ENCODE data around the gene SWAP70. TPM values are rescaled to one million over a fixed set of nuclear protein-coding genes. Genes with fewer than 3 reads are reported as not detected.
"Not testable (repeated sequence)": the region's sequence is repeated elsewhere in the genome, so short reads cannot be mapped to it uniquely, and the experiment has no call there.

Gene SWAP70
- total RNA-seq, 1 donor from 2014 or later: 19.0 TPM

DNA sequence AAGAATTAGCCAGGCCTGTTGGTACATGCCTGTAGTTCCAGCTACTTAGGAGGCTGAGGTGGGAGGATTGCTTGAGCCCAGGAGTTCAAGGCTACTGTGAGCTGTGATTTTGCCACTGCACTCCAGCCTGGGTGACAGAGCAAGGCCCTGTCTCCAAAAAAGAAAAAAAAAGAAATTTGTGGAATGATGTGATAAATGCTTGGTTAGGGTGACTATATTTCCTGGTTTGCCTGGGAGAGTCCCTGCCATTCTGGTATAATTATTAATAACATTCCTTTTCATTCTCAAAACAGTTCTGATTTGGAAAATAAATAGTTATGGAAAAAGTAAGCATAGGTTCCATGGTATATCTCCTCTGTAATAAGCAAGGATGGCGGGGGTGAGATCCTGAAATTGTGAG lies 74.8 kb downstream of the SWAP70 start:
- intact Hi-C loops (cut with DNase I): no loop called here
- no peak for ATAC-seq (ENCODE audit: poor library complexity)
- no peak for DNase-seq

DNA sequence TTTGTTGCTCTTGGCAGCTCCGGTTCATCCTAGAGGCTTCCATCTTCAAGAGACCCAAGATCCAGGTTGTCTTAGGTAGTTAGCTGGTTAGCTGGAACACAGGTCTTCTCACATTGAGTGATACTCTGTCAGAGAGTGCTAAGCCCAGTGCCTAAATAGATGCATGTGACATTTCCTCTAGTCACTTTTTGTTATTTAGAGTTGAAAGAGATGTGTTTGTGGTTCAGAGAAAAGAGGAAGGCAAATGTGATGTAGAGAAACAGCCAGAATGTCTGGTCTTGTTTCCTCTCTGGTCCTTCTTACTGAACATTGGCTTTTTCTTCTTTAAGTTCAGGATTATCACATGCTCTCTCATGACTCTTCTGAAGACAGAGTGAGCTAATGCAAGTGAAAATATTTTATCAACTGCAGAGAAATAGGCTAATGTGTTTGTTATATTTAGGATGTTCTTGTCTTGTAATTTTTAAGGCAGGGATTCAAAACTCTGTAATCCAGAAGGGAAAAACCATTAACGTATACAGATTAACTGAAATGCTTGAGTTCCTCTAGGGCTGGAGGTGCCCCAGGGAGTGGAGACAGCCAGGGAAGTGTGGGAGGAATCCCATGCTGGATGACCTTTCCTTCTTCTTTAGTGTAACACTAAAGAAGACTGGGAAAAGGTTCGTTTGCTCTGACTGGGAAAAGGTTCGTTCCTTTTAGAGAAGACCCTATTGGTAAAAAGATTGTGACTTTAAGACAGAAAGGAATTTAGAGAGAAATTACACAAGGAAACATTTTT lies 75.4 kb downstream of the SWAP70 start:
- DNase-seq (no peak), ATAC-seq (ENCODE audit: poor library complexity) (no peak)
- intact Hi-C loops (cut with DNase I): no loop called here

DNA sequence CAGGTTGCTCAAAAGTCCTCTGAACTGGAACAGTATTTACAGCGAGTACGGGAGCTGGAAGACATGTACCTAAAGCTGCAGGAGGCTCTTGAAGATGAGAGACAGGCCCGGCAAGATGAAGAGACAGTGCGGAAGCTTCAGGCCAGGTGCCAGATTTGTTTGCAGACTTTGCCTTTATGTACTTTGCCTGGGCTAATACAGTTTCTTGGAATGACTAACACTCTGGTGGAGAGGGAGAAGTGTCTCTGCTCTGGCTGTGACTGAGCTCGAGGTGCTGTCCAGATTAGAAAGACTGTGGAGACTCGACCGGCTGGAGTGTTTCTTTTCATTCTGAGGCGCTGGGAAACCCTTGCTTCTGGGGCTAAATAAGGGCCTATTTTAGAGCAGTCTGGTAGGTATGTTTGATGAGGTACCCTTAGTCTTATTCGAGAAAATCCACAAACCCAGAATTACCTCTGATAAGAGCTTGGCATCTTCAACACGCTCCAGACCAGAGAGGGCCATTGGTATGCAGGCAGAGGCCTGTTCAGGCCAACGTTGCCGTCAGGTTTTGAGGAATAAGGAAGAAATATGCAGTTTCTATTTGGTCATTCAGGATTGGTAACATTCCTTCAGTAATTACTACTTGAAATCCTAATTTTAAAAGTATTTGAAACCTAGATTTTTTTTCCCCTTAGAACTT lies 76.5 kb downstream of the SWAP70 start:
- no peak for ATAC-seq (ENCODE audit: poor library complexity)
- no peak for DNase-seq
- intact Hi-C loops (cut with DNase I): loop anchor here (10.0 kb wide), 1 partner anchor 206 kb away; no protein-coding TSS in a partner anchor

DNA sequence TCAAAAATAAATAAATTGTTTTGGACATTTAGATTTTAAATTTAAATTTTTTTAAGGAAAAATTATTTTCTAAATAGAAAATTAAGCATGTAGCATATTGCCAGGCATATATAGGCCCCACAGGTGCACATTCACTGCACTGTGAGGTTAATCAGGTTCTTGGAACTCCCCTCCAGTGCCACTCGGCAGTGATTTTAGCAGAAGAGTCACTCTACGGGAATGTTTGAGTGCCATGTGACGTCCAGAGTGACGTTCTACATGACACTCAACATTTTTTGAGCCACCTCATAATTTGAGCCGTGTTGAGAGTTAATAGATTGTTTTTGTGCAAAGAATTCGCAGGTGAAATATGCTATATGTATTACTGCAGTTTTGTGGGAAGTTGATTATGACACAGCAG lies 77.4 kb downstream of the SWAP70 start:
- intact Hi-C loops (cut with DNase I): loop anchor here (10.0 kb wide), 1 partner anchor 206 kb away; no protein-coding TSS in a partner anchor
- ATAC-seq (ENCODE audit: poor library complexity): no peak

DNA sequence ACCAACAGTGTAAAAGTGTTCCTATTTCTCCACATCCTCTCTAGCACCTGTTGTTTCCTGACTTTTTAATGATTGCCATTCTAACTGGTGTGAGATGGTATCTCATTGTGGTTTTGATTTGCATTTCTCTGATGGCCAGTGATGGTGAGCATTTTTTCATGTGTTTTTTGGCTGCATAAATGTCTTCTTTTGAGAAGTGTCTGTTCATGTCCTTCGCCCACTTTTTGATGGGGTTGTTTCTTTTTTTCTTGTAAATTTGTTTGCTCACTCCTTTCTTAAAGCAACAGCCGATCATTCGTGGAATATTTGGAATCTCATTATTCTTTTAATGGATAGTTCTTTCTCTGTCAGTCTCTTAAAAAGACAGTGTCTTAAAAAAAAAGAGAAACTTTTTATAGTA lies 79.6 kb downstream of the SWAP70 start:
- intact Hi-C loops (cut with DNase I): loop anchor here (10.0 kb wide), 1 partner anchor 209 kb away; no protein-coding TSS in a partner anchor
- ATAC-seq (ENCODE audit: poor library complexity): not testable (repeated sequence)

More for the DNA sequence above, 77.4 kb downstream of the SWAP70 start:
- no peak for DNase-seq

DNA sequence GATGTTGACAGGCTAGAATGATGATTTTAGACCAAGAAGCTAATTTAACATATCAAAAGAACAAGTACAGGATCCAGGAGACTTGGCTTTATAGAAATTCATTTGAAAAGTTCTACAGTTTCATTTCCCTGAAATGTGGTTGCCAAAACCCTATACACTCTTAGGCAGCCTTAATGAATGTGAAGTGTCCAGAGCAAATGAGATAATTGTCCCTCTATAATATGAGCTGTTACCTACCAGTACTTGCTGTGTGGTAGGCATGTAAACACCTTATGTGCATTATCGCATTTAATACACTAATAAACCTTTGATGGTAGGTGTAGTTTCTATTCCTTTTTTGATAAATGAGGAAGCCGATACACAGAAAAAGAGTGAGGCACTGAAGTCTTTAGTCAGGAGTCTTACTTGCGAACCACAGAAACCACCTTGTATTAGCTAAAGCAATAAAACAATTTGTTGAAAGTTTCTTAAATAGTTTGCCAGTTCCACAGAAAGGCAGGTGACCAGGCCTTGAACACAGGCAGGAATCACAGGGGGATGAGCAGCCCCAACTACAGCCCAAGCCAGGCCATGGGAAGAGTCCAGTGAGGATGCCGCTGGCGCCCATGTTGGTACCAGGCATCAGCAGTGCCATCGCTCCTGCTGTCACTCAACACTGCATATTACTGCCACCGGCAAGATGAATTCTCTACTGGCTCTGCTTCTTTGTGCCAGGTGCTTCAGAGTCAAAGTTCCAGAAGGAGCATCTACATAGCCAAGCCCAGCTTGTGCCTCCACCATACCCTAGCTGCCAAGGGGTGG lies 81.7 kb downstream of the SWAP70 start:
- intact Hi-C loops (cut with DNase I): loop anchor here (5.0 to 10.0 kb wide), 2 partner anchors 133 to 211 kb away; no protein-coding TSS in a partner anchor
- no peak for ATAC-seq (ENCODE audit: poor library complexity)
- DNase-seq: no peak

More for the DNA sequence above, 79.6 kb downstream of the SWAP70 start:
- DNase-seq: not testable (repeated sequence)

DNA sequence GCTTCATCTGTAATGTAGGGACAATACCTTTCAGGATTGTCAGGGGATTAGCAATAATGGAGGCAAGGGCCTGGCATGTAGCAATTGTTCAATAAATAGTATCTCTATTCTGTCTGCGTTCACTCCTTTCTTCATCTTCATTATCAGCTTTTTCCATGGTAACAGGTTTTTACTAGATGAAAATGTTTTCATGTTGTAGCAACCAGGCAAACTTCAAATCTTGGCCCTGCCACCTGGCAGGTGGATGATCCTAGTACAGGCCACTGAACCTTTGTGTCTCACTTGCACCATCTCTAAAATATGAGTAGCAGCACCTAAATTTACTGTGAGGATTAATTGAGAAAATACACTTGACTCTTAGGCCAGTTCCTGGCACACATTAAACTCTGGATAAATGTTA lies 83.4 kb downstream of the SWAP70 start:
- no peak for DNase-seq
- intact Hi-C loops (cut with DNase I): loop anchor here (5.0 to 10.0 kb wide), 2 partner anchors 135 to 212 kb away; no protein-coding TSS in a partner anchor
- ATAC-seq (ENCODE audit: poor library complexity): no peak

DNA sequence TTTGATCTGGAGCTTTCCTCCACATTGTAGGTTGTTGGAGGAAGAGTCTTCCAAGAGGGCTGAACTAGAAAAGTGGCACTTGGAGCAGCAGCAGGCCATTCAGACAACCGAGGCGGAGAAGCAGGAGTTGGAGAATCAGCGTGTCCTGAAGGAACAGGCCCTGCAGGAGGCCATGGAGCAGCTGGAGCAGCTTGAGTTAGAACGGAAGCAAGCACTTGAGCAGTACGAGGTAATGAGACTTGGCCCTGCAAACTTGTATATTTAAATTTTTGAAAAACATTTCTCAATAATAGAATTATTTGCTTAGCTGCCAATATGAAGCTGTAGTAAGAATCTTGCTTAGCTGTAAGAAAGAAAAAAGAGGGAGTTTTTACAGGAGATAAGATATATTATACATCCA lies 84.0 kb downstream of the SWAP70 start:
- intact Hi-C loops (cut with DNase I): loop anchor here (5.0 to 10.0 kb wide), 2 partner anchors 136 to 213 kb away; no protein-coding TSS in a partner anchor
- no peak for DNase-seq
- ATAC-seq (ENCODE audit: poor library complexity): no peak

DNA sequence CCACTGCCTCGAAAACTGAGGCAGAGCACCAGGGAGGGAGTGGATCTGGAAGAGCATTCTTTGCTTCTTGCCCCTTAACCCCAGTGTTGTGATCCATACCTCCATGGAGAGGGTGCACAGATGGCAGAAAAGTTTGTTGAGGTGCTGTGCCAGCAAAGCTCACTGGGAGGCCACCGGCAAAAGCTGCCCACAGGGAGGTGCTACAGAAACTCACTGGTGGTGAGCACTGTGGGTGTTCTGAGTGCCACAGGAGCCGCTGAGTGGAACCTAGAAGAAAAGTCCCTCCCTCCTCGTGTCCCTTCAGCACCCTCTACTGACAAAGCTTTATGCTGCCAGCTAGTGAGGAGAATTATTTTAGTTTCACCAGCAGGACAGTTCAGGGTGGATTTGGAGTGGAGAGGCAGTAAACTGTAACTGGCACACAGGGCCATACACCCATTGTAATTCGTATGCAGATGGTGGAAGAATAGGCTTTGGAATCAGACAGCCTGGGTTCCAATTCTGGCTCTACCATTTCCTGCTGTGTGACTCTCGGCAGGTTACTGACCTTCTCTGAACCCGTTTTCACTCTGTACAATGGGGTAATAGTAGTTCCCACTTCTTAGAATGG lies 84.6 kb downstream of the SWAP70 start:
- ATAC-seq (ENCODE audit: poor library complexity) (peak; percentile 85), DNase-seq (no peak)
- intact Hi-C loops (cut with DNase I): loop anchor here (5.0 to 10.0 kb wide), 2 partner anchors 136 to 214 kb away; no protein-coding TSS in a partner anchor

DNA sequence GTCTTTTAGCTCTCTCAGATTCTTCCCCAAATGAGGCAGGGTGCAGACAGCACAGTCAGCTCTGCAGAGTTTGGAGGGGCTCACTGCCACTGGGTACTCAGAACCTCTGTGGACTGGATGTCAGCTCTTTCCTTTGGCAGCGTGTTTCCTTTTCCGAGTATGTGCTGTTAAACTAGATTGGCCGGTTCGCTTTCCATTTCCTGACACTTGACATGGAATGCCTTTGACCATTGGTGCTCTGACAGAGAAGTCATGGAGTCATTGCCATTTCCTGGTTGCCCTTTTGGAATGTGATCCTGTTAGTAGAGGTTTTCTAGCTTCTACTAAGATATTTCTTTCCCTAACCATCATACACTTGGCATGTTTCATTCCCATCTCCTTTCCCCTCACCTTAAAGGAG lies 86.7 kb downstream of the SWAP70 start:
- no peak for ATAC-seq (ENCODE audit: poor library complexity)
- DNase-seq: no peak
- intact Hi-C loops (cut with DNase I): no loop called here

DNA sequence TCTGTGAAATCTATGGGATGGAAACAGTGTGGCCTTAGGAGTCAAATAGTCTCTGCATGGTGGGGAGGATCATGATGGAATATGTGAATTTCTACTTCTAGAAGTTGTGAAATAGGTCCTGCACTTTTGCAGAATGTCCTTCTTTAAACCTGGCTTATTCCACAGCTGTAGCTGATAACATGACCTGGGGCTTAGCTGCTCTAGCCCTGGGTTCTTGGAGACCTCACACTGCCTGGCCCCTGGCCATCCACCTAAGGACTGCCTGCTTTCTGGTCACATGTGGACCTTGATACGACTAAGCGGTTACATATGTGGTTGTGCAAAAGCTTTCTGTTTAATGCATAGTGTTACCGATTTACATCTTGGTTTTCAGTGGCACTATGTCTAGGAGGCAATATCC lies 88.2 kb downstream of the SWAP70 start:
- ATAC-seq (ENCODE audit: poor library complexity): peak; percentile 74
- intact Hi-C loops (cut with DNase I): no loop called here
- DNase-seq: peak; percentile 75

DNA sequence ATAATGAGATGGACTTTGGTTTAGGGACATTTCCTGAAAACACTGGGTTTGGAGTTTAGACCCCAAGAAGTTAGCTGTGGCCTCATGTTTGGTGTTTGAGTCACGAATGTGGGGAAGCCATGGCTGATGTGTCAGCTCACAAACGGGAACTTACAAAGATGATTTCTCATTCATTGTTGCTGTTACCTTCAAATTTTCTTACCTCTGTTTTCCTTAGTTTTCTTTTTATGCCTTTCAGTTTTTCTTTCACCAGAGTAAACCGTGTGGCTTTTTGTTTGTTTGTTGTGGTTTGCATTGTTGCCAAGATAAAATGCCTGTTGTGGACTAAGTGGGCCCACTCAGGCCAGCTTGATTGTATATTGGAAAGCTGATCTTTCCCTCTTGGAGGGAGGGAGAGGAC lies 89.1 kb downstream of the SWAP70 start:
- no peak for DNase-seq
- no peak for ATAC-seq (ENCODE audit: poor library complexity)
- intact Hi-C loops (cut with DNase I): no loop called here

DNA sequence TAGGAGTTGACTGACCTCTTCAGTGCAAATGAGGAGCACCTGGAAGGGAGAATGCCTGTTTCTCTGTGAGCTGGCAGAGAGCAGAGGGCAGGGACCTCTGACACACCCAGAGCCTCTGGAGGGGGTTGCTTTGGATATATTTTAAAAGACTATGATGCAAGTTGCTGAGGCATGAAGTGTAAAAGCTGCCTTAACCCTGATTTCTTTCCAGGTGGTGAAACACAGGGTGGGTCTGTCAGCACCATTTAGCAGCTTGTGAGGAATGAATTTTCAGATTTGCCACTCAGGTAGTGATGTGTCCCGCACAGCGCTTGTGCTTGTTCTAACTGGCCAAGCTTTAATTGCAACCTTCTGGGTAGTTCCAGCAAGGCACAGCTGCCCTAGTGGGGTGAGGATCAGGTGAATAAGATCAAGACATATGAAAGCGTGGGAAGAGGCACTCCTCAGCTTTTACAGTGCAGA lies 90.2 kb downstream of the SWAP70 start:
- ATAC-seq (ENCODE audit: poor library complexity): no peak
- intact Hi-C loops (cut with DNase I): no loop called here
- DNase-seq: no peak

DNA sequence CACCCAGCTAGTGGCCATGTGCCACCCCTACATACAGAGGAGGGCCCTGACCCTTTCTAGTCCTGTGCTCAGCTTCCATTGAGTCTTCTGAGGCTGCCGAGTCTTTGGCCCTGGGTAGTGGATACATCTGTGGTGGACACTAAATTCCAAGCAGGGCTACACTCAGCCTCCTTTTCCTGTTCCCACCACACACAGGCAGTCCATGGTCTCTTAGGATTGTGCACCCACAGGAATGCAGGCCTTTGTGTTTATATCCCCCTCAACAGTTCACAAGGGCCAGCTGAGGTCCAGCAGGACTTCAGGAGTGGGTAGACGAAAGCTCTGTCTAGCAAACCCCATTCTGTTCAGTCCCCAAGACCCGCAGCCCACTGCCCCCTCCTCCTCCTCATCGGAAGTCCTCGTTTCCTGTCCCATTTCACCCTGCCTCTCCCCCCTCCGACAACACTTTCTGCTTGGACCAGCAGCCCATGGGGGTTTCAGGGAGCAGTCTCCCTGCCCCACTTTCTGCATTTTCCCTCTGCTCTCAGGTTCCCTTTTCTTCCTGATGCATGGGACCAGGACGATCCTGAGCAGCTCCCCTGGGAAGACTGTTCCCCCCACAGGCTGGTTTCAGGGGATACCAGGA lies 91.8 kb downstream of the SWAP70 start:
- intact Hi-C loops (cut with DNase I): loop anchor here (5.0 kb wide), 2 partner anchors 552 to 567 kb away; partner anchors contain the start of gene ADM
- ATAC-seq (ENCODE audit: poor library complexity): no peak
- DNase-seq: no peak

DNA sequence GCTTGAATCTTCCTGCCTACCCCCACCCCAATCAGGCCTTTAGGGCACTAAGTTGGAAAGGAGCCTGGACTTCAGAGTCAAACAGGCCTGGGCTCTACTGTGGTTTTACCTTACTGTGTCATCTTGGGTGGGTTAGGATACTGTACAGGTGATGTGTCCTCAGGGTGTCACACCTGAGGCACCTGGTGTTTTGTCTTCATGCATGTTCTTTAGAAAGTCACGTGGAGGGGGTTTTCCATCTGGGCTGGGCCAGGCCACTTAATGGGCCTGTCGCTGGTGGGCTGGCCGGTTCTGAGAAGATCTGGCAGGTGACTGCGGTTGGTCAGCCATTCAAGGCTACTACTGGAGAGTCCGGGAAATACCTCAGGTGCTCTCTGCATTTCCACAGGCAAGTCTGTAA lies 92.6 kb downstream of the SWAP70 start:
- no peak for ATAC-seq (ENCODE audit: poor library complexity)
- DNase-seq: no peak
- intact Hi-C loops (cut with DNase I): loop anchor here (5.0 kb wide), 2 partner anchors 551 to 566 kb away; partner anchors contain the start of gene ADM

DNA sequence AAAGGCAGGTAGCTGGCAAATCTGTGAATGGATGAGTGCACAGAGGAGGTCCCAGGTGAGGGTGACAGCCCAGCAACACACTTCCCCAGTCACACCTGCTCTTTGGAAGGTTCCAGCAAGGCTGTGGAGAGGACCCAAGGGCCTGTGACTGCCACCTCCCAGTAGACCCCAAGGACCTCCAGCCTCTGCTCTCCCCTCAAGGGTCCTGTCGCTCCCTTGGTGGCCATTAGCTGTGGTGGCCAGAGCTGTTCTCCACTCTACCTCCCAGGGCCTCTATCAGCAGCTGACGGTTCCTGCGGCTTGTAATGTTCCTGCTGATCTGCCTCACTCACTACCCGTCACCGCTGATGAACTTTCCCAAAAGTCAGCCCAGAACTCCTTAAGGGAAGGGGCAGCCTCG lies 93.0 kb downstream of the SWAP70 start:
- ATAC-seq (ENCODE audit: poor library complexity): no peak
- intact Hi-C loops (cut with DNase I): loop anchor here (5.0 kb wide), 2 partner anchors 550 to 565 kb away; partner anchors contain the start of gene ADM

DNA sequence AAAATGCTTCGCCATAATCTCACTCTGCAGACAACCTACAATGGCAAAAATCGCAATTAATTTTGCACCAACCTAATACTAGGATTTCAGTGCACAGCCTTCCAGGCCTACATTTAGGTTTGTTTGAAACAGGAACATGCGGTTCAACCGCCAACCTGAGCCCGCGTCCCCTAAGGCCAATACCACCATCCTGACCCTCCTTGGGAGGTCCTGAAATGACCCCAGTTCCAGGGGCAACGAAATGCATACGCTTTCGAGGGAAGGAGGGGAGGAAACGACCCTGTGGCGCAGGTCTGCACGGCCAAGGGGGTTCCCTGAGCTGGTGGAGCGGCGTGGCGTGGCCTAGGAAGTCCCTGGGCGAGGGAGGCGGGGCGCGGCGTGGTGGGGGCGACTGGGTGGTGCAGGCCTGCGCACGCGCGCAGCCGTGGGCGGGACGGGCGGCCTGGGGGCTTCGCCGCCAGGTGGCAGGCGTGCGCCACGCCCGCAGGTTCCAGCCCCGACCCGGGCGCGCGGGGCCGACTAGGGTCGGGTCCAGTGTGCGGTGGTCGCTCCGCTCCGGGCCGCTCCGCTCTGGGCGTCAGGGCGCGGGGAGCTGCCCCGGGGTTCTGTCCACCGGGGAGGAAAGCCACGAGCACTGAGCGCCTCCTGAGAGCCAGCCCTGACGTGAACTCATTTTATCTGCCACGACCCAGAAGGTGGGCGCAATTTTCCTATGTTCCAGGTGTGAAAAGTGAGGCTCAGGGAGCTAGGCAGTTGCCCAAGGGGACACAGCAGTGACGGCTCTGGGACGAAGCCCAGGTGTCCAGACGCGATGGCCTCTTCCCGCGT lies 94.1 kb downstream of the SWAP70 start:
- intact Hi-C loops (cut with DNase I): loop anchor here (2.0 to 5.0 kb wide), 3 partner anchors 215 to 564 kb away; partner anchors contain the start of gene ADM
- peak; percentile 80 for ATAC-seq (ENCODE audit: poor library complexity)

More for the DNA sequence above, 93.0 kb downstream of the SWAP70 start:
- DNase-seq: no peak

More for the DNA sequence above, 94.1 kb downstream of the SWAP70 start:
- DNase-seq: peak; percentile 93

Data from Right ventricle myocardium superior (tissue), 1 donor.